SK-N-SH (cell line): ENCODE results near the gene ARMC6.

Experiments
- CTCF ChIP-seq: fragments of 200-600 bp; sonication (generic); IDR thresholded peaks from 2 replicates; pipeline ENCODE4 v1.6.1; 2017; ENCODE audit warnings: antibody characterized with exemption, mild to moderate bottlenecking, moderate library complexity
- EZH2phosphoT487 ChIP-seq: fragments of 200-600 bp; sonication (generic); IDR thresholded peaks from 2 replicates; pipeline ENCODE4 v1.6.1; 2017; ENCODE audit warnings: low read depth, mixed run types, mild to moderate bottlenecking, antibody characterized with exemption, moderate library complexity, borderline replicate concordance
- NFIC ChIP-seq: IDR thresholded peaks from 2 replicates; pipeline ENCODE4 v1.4.0; 2012; ENCODE audit warnings: borderline replicate concordance
- PBX3 ChIP-seq: IDR thresholded peaks from 2 replicates; pipeline ENCODE4; 2012
- POLR2AphosphoS5 ChIP-seq: IDR thresholded peaks from 2 replicates; pipeline ENCODE4 v1.6.1; 2012; ENCODE audit warnings: low read depth, low read length
- RCOR1 ChIP-seq: fragments of 150-350 bp; IDR thresholded peaks from 2 replicates; pipeline ENCODE4 v1.6.1; 2017; ENCODE audit warnings: antibody characterized with exemption, low read length
- RFX5 ChIP-seq: IDR thresholded peaks from 2 replicates; pipeline ENCODE4 v1.6.1; 2012; ENCODE audit warnings: mild to moderate bottlenecking, improper control_type of control experiment, low read length
- RXRA ChIP-seq: IDR thresholded peaks from 2 replicates; pipeline ENCODE4 v1.4.0; 2012; ENCODE audit warnings: low read depth, mild to moderate bottlenecking, borderline replicate concordance
- TCF12 ChIP-seq: IDR thresholded peaks from 2 replicates; pipeline ENCODE4 v1.4.0; 2012

- TF ChIP-seq CTCF (no peak), POLR2AphosphoS5 (no peak), RFX5 (no peak), TCF12 (no peak), RXRA (no peak), PBX3 (no peak), EZH2phosphoT487 (no peak), RCOR1 (no peak), NFIC (no peak)
Measured at GRCh38 chr19:19028526-19028925, 4.9 kb upstream of the ARMC6 start.
